Neural progenitor cell (in vitro differentiated cells): ENCODE measurements around the gene TEAD3. TPM values are rescaled to one million over a fixed set of nuclear protein-coding genes. Genes with fewer than 3 reads are reported as not detected.

Experiments
- DNase-seq: peaks from one replicate; pipeline ENCODE4 v3.0.0-alpha.2; 2016; ENCODE audit warnings: low spot score
- H2AFZ ChIP-seq: fragments of 200-600 bp; sonication (generic); replicated peaks from 2 replicates; pipeline ENCODE4 v1.6.1; 2016; ENCODE audit warnings: antibody characterized with exemption
- H3F3A ChIP-seq: fragments of 200-600 bp; sonication (generic); 2 replicates; pipeline ENCODE4 v1.6.1; 2016; ENCODE audit warnings: antibody characterized with exemption, low read depth
- H3K27ac ChIP-seq: fragments of 200-600 bp; sonication (generic); 2 replicates; pipeline ENCODE4 v1.5.1; 2016; ENCODE audit warnings: mild to moderate bottlenecking
- H3K27me3 ChIP-seq: fragments of 200-600 bp; sonication (generic); 2 replicates; pipeline ENCODE4 v1.6.1; 2016; ENCODE audit warnings: mild to moderate bottlenecking, moderate library complexity
- H3K36me3 ChIP-seq: fragments of 200-600 bp; sonication (generic); 2 replicates; pipeline ENCODE4 v1.5.1; 2016
- H3K4me1 ChIP-seq: fragments of 200-600 bp; sonication (generic); 2 replicates; pipeline ENCODE4 v1.6.1; 2016; ENCODE audit warnings: mixed run types
- H3K4me2 ChIP-seq: fragments of 200-600 bp; sonication (generic); 2 replicates; pipeline ENCODE4 v1.6.1; 2016
- H3K4me3 ChIP-seq: fragments of 200-600 bp; sonication (generic); 2 replicates; pipeline ENCODE4 v1.5.1; 2016
- H3K79me2 ChIP-seq: fragments of 200-600 bp; sonication (generic); 2 replicates; pipeline ENCODE4 v1.6.1; 2016; ENCODE audit warnings: low read depth
- H3K9ac ChIP-seq: fragments of 200-600 bp; sonication (generic); 2 replicates; pipeline ENCODE4 v1.6.1; 2016
- H3K9me3 ChIP-seq: fragments of 200-600 bp; sonication (generic); 2 replicates; pipeline ENCODE4 v1.5.1; 2016; ENCODE audit warnings: low read depth
- H4K20me1 ChIP-seq: fragments of 200-600 bp; sonication (generic); 2 replicates; pipeline ENCODE4 v1.6.1; 2016; ENCODE audit warnings: low read depth
- H3K27ac Mint-ChIP-seq: 3 replicates; pipeline ENCODE4 v1.8.0; 2021; ENCODE audit warnings: mixed read lengths
- H3K27me3 Mint-ChIP-seq: 2 replicates; pipeline ENCODE4 v1.8.0; 2022; ENCODE audit warnings: low read depth, mild to moderate bottlenecking, inconsistent platforms, moderate library complexity, mixed read lengths; ENCODE audit not compliant: insufficient read depth
- H3K36me3 Mint-ChIP-seq: 3 replicates; pipeline ENCODE4 v1.8.0; 2021; ENCODE audit warnings: mixed read lengths
- H3K4me1 Mint-ChIP-seq: 3 replicates; pipeline ENCODE4 v1.8.0; 2021; ENCODE audit warnings: mixed read lengths
- H3K4me3 Mint-ChIP-seq: 3 replicates; pipeline ENCODE4 v1.8.0; 2021; ENCODE audit warnings: mild to moderate bottlenecking, moderate library complexity, mixed read lengths
- H3K9me3 Mint-ChIP-seq: 3 replicates; pipeline ENCODE4 v1.8.0; 2020; ENCODE audit warnings: mixed read lengths
- CTCF ChIP-seq: fragments of 200-600 bp; sonication (generic); IDR thresholded peaks from 2 replicates; pipeline ENCODE4 v1.5.1; 2017; ENCODE audit warnings: antibody characterized with exemption, mild to moderate bottlenecking
- EZH2 ChIP-seq: fragments of 200-600 bp; sonication (generic); IDR thresholded peaks from 2 replicates; pipeline ENCODE4 v1.6.1; 2017; ENCODE audit warnings: antibody characterized with exemption, mild to moderate bottlenecking, moderate library complexity
- EZH2phosphoT487 ChIP-seq: fragments of 200-600 bp; sonication (generic); IDR thresholded peaks from 2 replicates; pipeline ENCODE4 v1.6.1; 2017; ENCODE audit warnings: antibody characterized with exemption
- total RNA-seq: library from RNA; depleted of rRNA; stranded (reverse); fragments of >200 nt; gene quantifications from 2 replicates; pipeline ENCODE4 v1.2.3, GENCODE V29; 2015; ENCODE audit warnings: low replicate concordance

TEAD3 gene
- total RNA-seq, 1 donor from 2014 or later, result 9.7 TPM

GRCh38 chr6:35475573-35475972, 21.3 kb downstream of the TEAD3 start:
- DNase-seq, result no peak
- Histone ChIP-seq H2AFZ (no peak overlapping the region), H3K4me1 (peaks cover 12% of the 10 kb centered on the region), H3K27me3 (no peaks in the 10 kb centered on the region), H3K4me3 (no peak overlapping the region), H3K36me3 (no peaks in the 10 kb centered on the region), H3K4me2 (no peak overlapping the region), H3K27ac (no peak overlapping the region), H3K79me2 (peaks cover 21% of the 10 kb centered on the region), H3K9ac (no peak overlapping the region), H4K20me1 (peaks cover 38% of the 10 kb centered on the region), H3K9me3 (no peaks in the 10 kb centered on the region), H3F3A (peaks cover 56% of the 10 kb centered on the region)
- Mint-ChIP-seq H3K9me3 (no peaks in the 10 kb centered on the region), H3K4me1 (peaks cover 21% of the 10 kb centered on the region), H3K27ac (no peak overlapping the region), H3K36me3 (peaks cover 16% of the 10 kb centered on the region), H3K4me3 (no peak overlapping the region), H3K27me3 (peaks cover 2% of the 10 kb centered on the region)
- no peak for TF ChIP-seq EZH2phosphoT487
- no peak for TF ChIP-seq EZH2
- TF ChIP-seq CTCF, result no peak

DNA sequence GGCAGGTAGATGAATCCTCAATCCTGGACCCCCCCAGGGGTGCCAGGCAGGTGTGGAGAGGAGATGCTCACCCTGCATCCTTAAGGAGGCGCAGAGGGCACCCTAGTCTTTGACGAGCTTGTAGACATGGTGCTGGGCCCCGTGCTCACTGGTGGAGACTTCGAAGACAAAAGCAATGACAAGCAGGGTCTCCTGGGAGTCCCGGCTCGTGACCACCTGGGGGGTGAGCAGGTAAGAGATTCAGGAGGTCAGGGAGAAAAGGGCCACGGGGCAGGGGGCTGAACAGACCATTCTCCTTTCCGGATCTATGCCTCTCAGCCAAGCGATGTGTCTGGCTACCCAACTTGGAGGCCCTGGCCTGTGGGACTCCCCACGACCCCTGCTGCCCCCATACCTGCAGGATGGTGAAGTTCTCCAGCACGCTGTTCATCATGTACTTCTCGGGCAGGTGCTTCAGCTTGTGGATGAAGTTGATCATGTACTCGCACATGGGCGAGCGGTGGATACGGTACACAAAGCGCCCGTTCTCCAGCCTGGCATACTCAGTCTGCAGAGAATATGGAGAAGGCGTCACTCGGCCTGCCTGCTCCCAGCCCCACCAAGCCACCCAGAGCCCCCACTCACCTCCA, 21.8 kb downstream of the TEAD3 start:
- H3K4me1 ChIP-seq, result peaks cover 17% of the 10 kb centered on the region
- Mint-ChIP-seq H3K4me1 (peaks cover 26% of the 10 kb centered on the region), H3K4me3 (no peak overlapping the region), H3K36me3 (peaks cover 21% of the 10 kb centered on the region), H3K27ac (peak overlapping the region; percentile 76), H3K27me3 (no peaks in the 10 kb centered on the region), H3K9me3 (no peaks in the 10 kb centered on the region)
- H3K27me3 ChIP-seq, result no peaks in the 10 kb centered on the region
- H4K20me1 ChIP-seq, result peaks cover 43% of the 10 kb centered on the region
- H3K9me3 ChIP-seq, result no peaks in the 10 kb centered on the region
- peaks cover 62% of the 10 kb centered on the region for H3F3A ChIP-seq
- no peaks in the 10 kb centered on the region for H3K36me3 ChIP-seq
- H3K4me3 ChIP-seq, result no peak overlapping the region
- H3K27ac ChIP-seq, result peak overlapping the region; percentile 67
- no peak overlapping the region for H3K9ac ChIP-seq
- no peak overlapping the region for H3K4me2 ChIP-seq
- no peak overlapping the region for H2AFZ ChIP-seq
- DNase-seq, result no peak
- no peak for TF ChIP-seq EZH2phosphoT487
- no peak for TF ChIP-seq CTCF
- no peak for TF ChIP-seq EZH2
- H3K79me2 ChIP-seq, result peaks cover 26% of the 10 kb centered on the region

DNA sequence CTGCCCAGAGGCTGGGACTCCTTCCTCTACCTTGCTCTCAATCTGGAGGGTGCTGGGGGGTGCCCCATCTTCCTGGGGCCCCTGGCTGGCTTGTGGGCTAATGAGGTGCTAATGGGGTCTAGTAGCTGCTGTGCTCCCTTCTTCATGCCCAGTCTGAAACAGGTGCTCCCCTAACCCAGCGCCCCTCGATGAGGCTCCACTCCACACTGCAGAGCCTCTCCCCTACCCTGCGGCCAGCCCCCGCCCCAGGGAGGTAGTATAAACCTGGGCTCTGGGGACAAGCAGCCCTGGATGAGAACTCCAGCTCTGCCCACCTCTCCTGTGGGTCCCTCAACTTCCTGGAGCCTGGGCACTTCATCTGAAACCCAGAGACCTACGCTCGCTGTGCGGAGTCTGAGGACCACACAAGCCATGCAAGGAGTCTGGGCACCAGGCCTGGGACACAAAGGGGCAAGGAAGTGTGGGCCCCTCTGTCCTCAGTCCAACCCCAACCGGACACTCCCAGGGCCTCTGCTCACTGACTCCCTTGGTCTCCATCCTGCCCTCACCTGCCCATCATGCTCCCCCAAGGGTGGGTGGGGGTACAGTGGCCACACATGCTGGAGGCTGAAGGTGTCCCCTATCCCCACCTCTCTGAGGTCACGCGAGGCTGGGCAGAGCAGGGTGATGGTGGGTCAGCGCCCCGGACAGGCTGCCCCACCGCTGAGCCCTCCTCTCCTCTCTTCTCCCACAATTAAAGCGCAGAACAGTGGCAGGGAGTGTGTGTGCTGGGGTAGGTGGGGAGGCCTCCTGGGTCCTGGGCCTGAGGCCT, 22.5 kb downstream of the TEAD3 start:
- Mint-ChIP-seq H3K4me1 (peaks cover 34% of the 10 kb centered on the region), H3K9me3 (no peaks in the 10 kb centered on the region), H3K36me3 (peaks cover 28% of the 10 kb centered on the region), H3K27ac (peak overlapping the region; percentile 76), H3K4me3 (no peak overlapping the region), H3K27me3 (peaks cover 3% of the 10 kb centered on the region)
- TF ChIP-seq EZH2 (no peak), EZH2phosphoT487 (no peak), CTCF (no peak)
- peaks cover 24% of the 10 kb centered on the region for H3K4me1 ChIP-seq
- H2AFZ ChIP-seq, result no peak overlapping the region
- no peak overlapping the region for H3K9ac ChIP-seq
- H3F3A ChIP-seq, result peaks cover 69% of the 10 kb centered on the region
- H3K79me2 ChIP-seq, result peaks cover 33% of the 10 kb centered on the region
- no peaks in the 10 kb centered on the region for H3K36me3 ChIP-seq
- peaks cover 50% of the 10 kb centered on the region for H4K20me1 ChIP-seq
- no peak overlapping the region for H3K4me3 ChIP-seq
- no peaks in the 10 kb centered on the region for H3K27me3 ChIP-seq
- H3K27ac ChIP-seq, result peak overlapping the region; percentile 67
- no peak overlapping the region for H3K4me2 ChIP-seq
- no peak for DNase-seq
- no peaks in the 10 kb centered on the region for H3K9me3 ChIP-seq
